Thoracic aorta (tissue), 2 donors: ENCODE measurements around the gene ZNF616. TPM values are rescaled to one million over a fixed set of nuclear protein-coding genes. Genes with fewer than 3 reads are reported as not detected.

Experiments used
- ATAC-seq: fragments of 150-250 bp; one replicate; pipeline ENCODE4 v1.8.0; 2017; ENCODE audit warnings: low read depth; ENCODE audit not compliant: insufficient number of reproducible peaks, low FRiP score
- DNase-seq: peaks from one replicate; pipeline ENCODE4 v3.0.0-alpha.2; 2020; ENCODE audit warnings: low spot score
- H3K27ac ChIP-seq, 2 donors: fragments of 200-600 bp; sonication (generic); 1 replicate in 1 of 2; 2 replicates in 1 of 2; pipeline ENCODE4 v1.5.1; 2016; ENCODE audit warnings: mild to moderate bottlenecking in 2 of 2, moderate library complexity in 2 of 2
- H3K27me3 ChIP-seq: fragments of 200-600 bp; sonication (generic); replicated peaks from 2 replicates; pipeline ENCODE4 v1.6.0; 2016; ENCODE audit warnings: mild to moderate bottlenecking; ENCODE audit not compliant: insufficient read depth
- H3K36me3 ChIP-seq: fragments of 200-600 bp; sonication (generic); one replicate; pipeline ENCODE4 v1.5.1; 2016
- H3K4me1 ChIP-seq, 2 donors: fragments of 200-600 bp; sonication (generic); 1 replicate in 1 of 2; 2 replicates in 1 of 2; pipeline versions ENCODE4 v1.5.1 to v1.6.0; 2016; ENCODE audit warnings: low read depth in 2 of 2, mild to moderate bottlenecking in 1 of 2; ENCODE audit not compliant: control insufficient read depth in 1 of 2
- H3K4me3 ChIP-seq: fragments of 200-600 bp; sonication (generic); 2 replicates; pipeline ENCODE4 v1.5.1; 2016; ENCODE audit warnings: mild to moderate bottlenecking
- H3K9me3 ChIP-seq: fragments of 200-600 bp; sonication (generic); 2 replicates; pipeline ENCODE4 v1.5.1; 2016
- CTCF ChIP-seq: fragments of 200-600 bp; sonication (generic); IDR thresholded peaks from one replicate; pipeline ENCODE4 v1.5.1; 2019; ENCODE audit warnings: antibody characterized with exemption
- total RNA-seq, 2 donors: library from RNA; depleted of rRNA; stranded (reverse); fragments of >200 nt; gene quantifications; one replicate each; pipeline versions ENCODE4 v1.1.0 to v1.2.3, GENCODE V29; 2016

The ZNF616 gene
- total RNA-seq: 1 to 10 TPM; 2.8 to 6.2 TPM

- peaks cover 12 to 19% of the 10 kb centered on the region in 2 donors for H3K4me1 ChIP-seq
- ATAC-seq: no peak
- no peaks in the 10 kb centered on the region for H3K36me3 ChIP-seq
- TF ChIP-seq CTCF: peak; percentile 70
- no peaks in the 10 kb centered on the region for H3K9me3 ChIP-seq
- H3K27ac ChIP-seq: peak within 1 kb of the TSS; percentile 96 to 98
- H3K4me3 ChIP-seq: peak within 1 kb of the TSS; percentile 99
- no peaks in the 10 kb centered on the region for H3K27me3 ChIP-seq
- peak; percentile 79 for DNase-seq
Observed at GRCh38 chr19:52139252-52140031, at the start of gene ZNF616. TSS of gene ZNF616 (minus strand) at chr19:52139938. CDS start at chr19:52130512, 9,426 bp downstream.

- ATAC-seq: peak; percentile 3
- peak overlapping the region; percentile 72 for H3K4me3 ChIP-seq
- H3K36me3 ChIP-seq: no peaks in the 10 kb centered on the region
- H3K4me1 ChIP-seq: peaks cover 20 to 39% of the 10 kb centered on the region in 2 donors
- H3K27ac ChIP-seq: peak overlapping the region; percentile 87 to 90
- TF ChIP-seq CTCF: peak; percentile 15
- H3K9me3 ChIP-seq: no peaks in the 10 kb centered on the region
- peak; percentile 19 for DNase-seq
- H3K27me3 ChIP-seq: no peaks in the 10 kb centered on the region
Observed at GRCh38 chr19:52188822-52189734, 49.3 kb upstream of the ZNF616 start.

- Histone ChIP-seq H3K27me3 (no peaks in the 10 kb centered on the region), H3K4me3 (no peak overlapping the region), H3K9me3 (no peaks in the 10 kb centered on the region), H3K36me3 (no peaks in the 10 kb centered on the region), H3K27ac (peak overlapping the region in 1 of 2 donors; percentile 87), H3K4me1 (peaks cover 19 to 31% of the 10 kb centered on the region in 2 donors)
- ATAC-seq (no peak), DNase-seq (no peak)
- TF ChIP-seq CTCF: no peak
Observed at GRCh38 chr19:52187407-52187806, 47.7 kb upstream of the ZNF616 start.

- no peak for DNase-seq
Observed at GRCh38 chr19:52176574-52176973, 36.8 kb upstream of the ZNF616 start.

More at GRCh38 chr19:52176574-52176973, 36.8 kb upstream of the ZNF616 start:
- H3K4me1 ChIP-seq: no peaks in the 10 kb centered on the region
- H3K27me3 ChIP-seq: no peaks in the 10 kb centered on the region
- no peak overlapping the region for H3K4me3 ChIP-seq
- TF ChIP-seq CTCF: no peak
- ATAC-seq: no peak
- H3K27ac ChIP-seq: no peak overlapping the region
- no peaks in the 10 kb centered on the region for H3K36me3 ChIP-seq
- no peaks in the 10 kb centered on the region for H3K9me3 ChIP-seq
